IMR-90 (cell line): ENCODE results near the gene CENPU. TPM values are rescaled to one million over a fixed set of nuclear protein-coding genes. Genes with fewer than 3 reads are reported as not detected.
A peak's percentile ranks its signal among the peaks of the same experiment; 100 is the strongest.

Experiments
- ATAC-seq: fragments of 200-7000 bp; cut with Tn5 transposase; 2 replicates; pipeline ENCODE4 v1.9.1; 2020; ENCODE audit warnings: low read depth, mild to moderate bottlenecking, moderate library complexity
- BruUV-seq: library from RNA; stranded (reverse); fragments of 400-500 nt; replicated peaks from 2 replicates; lab custom pipeline; 2021; lab: Mats Ljungman, UMichigan
- CTCF ChIA-PET: fragments of 300-600 bp; formaldehyde crosslinking; extraction: SDS; loops from one replicate; lab custom pipeline; 2021; ENCODE audit warnings: antibody characterized with exemption; lab: Yijun Ruan, JAX
- POLR2A ChIA-PET: fragments of 300-600 bp; sonication (Branson Sonifier 250); formaldehyde crosslinking; loops from one replicate; lab custom pipeline; 2022; ENCODE audit warnings: antibody characterized with exemption; ENCODE audit not compliant: unreplicated experiment; lab: Charles Lee
- DNase-seq: peaks from one replicate; pipeline ENCODE4 v3.0.0; 2013
- H2AFZ ChIP-seq: replicated peaks from 2 replicates; pipeline ENCODE3; 2013; ENCODE audit warnings: low read length, mild to moderate bottlenecking; ENCODE audit not compliant: poor library complexity
- H2AK5ac ChIP-seq: 2 replicates; pipeline ENCODE4 v1.6.1; 2013; ENCODE audit warnings: low read depth, low read length, inconsistent platforms
- H2AK9ac ChIP-seq: replicated peaks from 2 replicates; pipeline ENCODE3; 2013; ENCODE audit warnings: mild to moderate bottlenecking, low read depth, low read length, moderate library complexity; ENCODE audit not compliant: poor library complexity
- H2BK120ac ChIP-seq: 2 replicates; pipeline ENCODE4 v1.6.1; 2013; ENCODE audit warnings: low read depth, low read length, inconsistent platforms
- H2BK15ac ChIP-seq: 3 replicates; pipeline ENCODE4 v1.6.1; 2013; ENCODE audit warnings: low read depth, low read length, inconsistent platforms
- H2BK20ac ChIP-seq: 2 replicates; pipeline ENCODE4 v1.6.1; 2013; ENCODE audit warnings: low read depth, mild to moderate bottlenecking, inconsistent platforms, low read length, moderate library complexity
- H2BK5ac ChIP-seq: 2 replicates; pipeline ENCODE4 v1.6.1; 2013; ENCODE audit warnings: mild to moderate bottlenecking, low read depth, low read length, inconsistent platforms; ENCODE audit not compliant: poor library complexity, severe bottlenecking
- H3K14ac ChIP-seq: replicated peaks from 2 replicates; pipeline ENCODE4 v1.6.1; 2013; ENCODE audit warnings: low read depth, low read length, inconsistent platforms
- H3K18ac ChIP-seq: 2 replicates; pipeline ENCODE4 v1.6.1; 2013; ENCODE audit warnings: low read depth, low read length, control low read depth
- H3K23ac ChIP-seq: 2 replicates; pipeline ENCODE4 v1.6.1; 2013; ENCODE audit warnings: low read depth, low read length, inconsistent platforms
- H3K27ac ChIP-seq: 2 replicates; pipeline ENCODE4 v1.5.1; 2013; ENCODE audit warnings: mild to moderate bottlenecking, control low read depth, low read length; ENCODE audit not compliant: insufficient read depth
- H3K27me3 ChIP-seq: 2 replicates; pipeline ENCODE4 v1.6.1; 2013; ENCODE audit warnings: low read length; ENCODE audit not compliant: control insufficient read depth, insufficient read depth
- H3K36me3 ChIP-seq: 2 replicates; pipeline ENCODE4 v1.6.1; 2013; ENCODE audit warnings: low read length, mixed read lengths; ENCODE audit not compliant: control insufficient read depth, insufficient read depth
- H3K4ac ChIP-seq: 2 replicates; pipeline ENCODE4 v1.6.1; 2013; ENCODE audit warnings: low read depth, low read length, inconsistent platforms
- H3K4me1 ChIP-seq: 2 replicates; pipeline ENCODE4 v1.6.1; 2013; ENCODE audit warnings: low read length, mixed read lengths; ENCODE audit not compliant: control insufficient read depth, insufficient read depth
- H3K4me2 ChIP-seq: 2 replicates; pipeline ENCODE4 v1.6.1; 2013; ENCODE audit warnings: low read depth, mild to moderate bottlenecking, control low read depth, low read length, moderate library complexity
- H3K4me3 ChIP-seq: 2 replicates; pipeline ENCODE4 v1.5.1; 2013; ENCODE audit warnings: low read depth, mild to moderate bottlenecking, control low read depth, low read length, moderate library complexity; ENCODE audit not compliant: insufficient read depth
- H3K56ac ChIP-seq: 2 replicates; pipeline ENCODE4 v1.6.1; 2013; ENCODE audit warnings: low read length, inconsistent platforms; ENCODE audit not compliant: insufficient read depth; ENCODE audit errors: extremely low read depth
- H3K79me1 ChIP-seq, 2 experiments: 2 replicates each; pipeline ENCODE4 v1.6.1; 2013; ENCODE audit warnings: low read length in 2 of 2, inconsistent platforms in 1 of 2, low read depth in 1 of 2
- H3K9ac ChIP-seq: 2 replicates; pipeline ENCODE4 v1.6.1; 2013; ENCODE audit warnings: low read depth, low read length, control low read depth
- H3K9me1 ChIP-seq: 2 replicates; pipeline ENCODE4 v1.6.1; 2013; ENCODE audit warnings: low read length, inconsistent platforms; ENCODE audit not compliant: insufficient read depth
- H3K9me3 ChIP-seq: 2 replicates; pipeline ENCODE4 v1.6.1; 2013; ENCODE audit warnings: low read length; ENCODE audit not compliant: control insufficient read depth, insufficient read depth
- H4K20me1 ChIP-seq: 2 replicates; pipeline ENCODE4 v1.6.1; 2013; ENCODE audit warnings: low read length, inconsistent platforms; ENCODE audit not compliant: insufficient read depth
- H4K5ac ChIP-seq: 2 replicates; pipeline ENCODE4 v1.6.1; 2013; ENCODE audit warnings: mild to moderate bottlenecking, low read depth, low read length, control low read depth
- H4K8ac ChIP-seq, 2 experiments: 2 replicates each; pipeline ENCODE4 v1.6.1; 2013; ENCODE audit warnings: low read depth in 2 of 2, low read length in 2 of 2, control low read depth in 1 of 2, inconsistent platforms in 1 of 2
- H4K91ac ChIP-seq: 2 replicates; pipeline ENCODE4 v1.6.1; 2013; ENCODE audit warnings: low read depth, low read length, inconsistent platforms; ENCODE audit not compliant: insufficient read depth
- CHD1 ChIP-seq: IDR thresholded peaks from 2 replicates; pipeline ENCODE4 v1.6.1; 2012; ENCODE audit warnings: low read depth, low read length, improper control_type of control experiment
- NFE2L2 ChIP-seq: fragments of 150-350 bp; IDR thresholded peaks from 2 replicates; pipeline ENCODE4 v1.6.1; 2016; ENCODE audit warnings: low read depth, mild to moderate bottlenecking, low read length
- POLR2A ChIP-seq: IDR thresholded peaks from 2 replicates; pipeline ENCODE4 v1.6.1; 2012; ENCODE audit warnings: mild to moderate bottlenecking, low read depth, low read length
- RCOR1 ChIP-seq: IDR thresholded peaks from 2 replicates; pipeline ENCODE4 v1.6.1; 2012; ENCODE audit warnings: mild to moderate bottlenecking, low read length, improper control_type of control experiment; ENCODE audit not compliant: insufficient replicate concordance
- SMC3 ChIP-seq: fragments of 150-350 bp; IDR thresholded peaks from 2 replicates; pipeline ENCODE4 v1.6.1; 2016; ENCODE audit warnings: low read depth, mild to moderate bottlenecking, antibody characterized with exemption, low read length, moderate library complexity
- WGBS, 2 experiments: methylation state at CpG; one replicate each; pipeline versions ENCODE4 v1.1.5 to v1.1.7; 2013; ENCODE audit warnings: missing lambda C conversion rate in 2 of 2; ENCODE audit not compliant: insufficient read length in 1 of 2; ENCODE audit errors: extremely low coverage in 2 of 2; 5-methylcytosine and 5-hydroxymethylcytosine counted together
- dilution Hi-C: fragments of 300-500 bp; cut with HindIII; formaldehyde crosslinking; loops from one replicate; pipeline ENCODE4 v1.14.3; 2018; ENCODE audit warnings: low sequenced_read_pairs; ENCODE audit not compliant: unreplicated experiment
- in situ Hi-C: fragments of 300-500 bp; cut with MboI; formaldehyde crosslinking; loops from 3 replicates; pipeline ENCODE4 v1.14.3; 2019; ENCODE audit warnings: low sequenced_read_pairs, inconsistent platforms, mixed read lengths
- intact Hi-C: fragments of 100-400 bp; cut with micrococcal nuclease; formaldehyde crosslinking; loops from 2 replicates; pipeline ENCODE4 v1.10.0; 2022
- polyA plus RNA-seq, 3 experiments: library from polyadenylated mRNA; depleted of rRNA; stranded (reverse); fragments of >200 nt; gene quantifications; 2 replicates each; pipeline ENCODE4 v1.2.3, GENCODE V29; 2012; ENCODE audit warnings: low replicate concordance in 1 of 3
- total RNA-seq: library from RNA; depleted of rRNA; stranded (reverse); fragments of >200 nt; gene quantifications from 2 replicates; pipeline ENCODE4 v1.2.3, GENCODE V29; 2012

The CENPU gene
- total and polyA plus RNA-seq, 2 of the 4 experiments (the other 2 are of a cell fraction): 13.6 to 14.6 TPM

DNA sequence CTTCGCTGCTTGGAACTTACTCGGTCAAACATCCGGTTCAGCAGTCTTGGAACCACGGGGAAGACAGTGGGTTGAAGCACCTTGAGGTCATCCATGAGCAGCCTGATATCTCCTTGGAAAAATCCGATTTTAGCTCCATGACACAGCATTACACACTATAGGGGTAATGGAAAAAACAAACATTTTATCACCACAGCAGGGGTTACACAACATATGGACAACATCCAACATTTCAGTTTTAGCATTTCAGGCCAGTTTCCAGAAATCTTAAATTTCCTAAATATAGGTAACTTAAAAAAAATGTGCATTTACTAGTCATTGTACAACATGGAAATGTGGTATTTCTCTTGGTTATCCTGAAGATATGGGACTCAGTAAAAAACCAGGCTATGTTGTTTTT is 34.4 kb upstream of the CENPU start:
- Histone ChIP-seq H3K23ac (no peak overlapping the region), H3K36me3 (peaks cover 14% of the 10 kb centered on the region), H3K4me1 (peaks cover 3% of the 10 kb centered on the region), H4K5ac (no peak overlapping the region), H3K4ac (no peak overlapping the region), H3K27ac (no peak overlapping the region), H3K9ac (no peak overlapping the region), H3K9me1 (no peaks in the 10 kb centered on the region), H2BK15ac (no peak overlapping the region), H3K27me3 (no peaks in the 10 kb centered on the region), H3K4me2 (no peak overlapping the region), H3K18ac (no peak overlapping the region), H2AFZ (no peak overlapping the region), H2BK20ac (no peak overlapping the region), H3K4me3 (no peak overlapping the region), H3K9me3 (no peaks in the 10 kb centered on the region), H4K8ac (no peak overlapping the region), H2AK9ac (no peak overlapping the region), H3K79me1 (no peaks in the 10 kb centered on the region), H2AK5ac (no peak overlapping the region), H2BK120ac (no peak overlapping the region), H4K91ac (no peak overlapping the region), H4K20me1 (no peaks in the 10 kb centered on the region), H3K14ac (no peak overlapping the region), H3K56ac (no peak overlapping the region), H2BK5ac (no peak overlapping the region)
- BruUV-seq: no TSS peak
- TF ChIP-seq CHD1 (no peak), NFE2L2 (peak; percentile 24; the same call in 1 of the 2 replicates), RCOR1 (no peak), SMC3 (no peak), POLR2A (no peak)
- DNase-seq: no peak
- ChIA-PET POLR2A (no interaction called here), CTCF (no interaction called here)
- dilution Hi-C loops: no loop called here
- in situ Hi-C loops: no loop called here
- no peak for ATAC-seq
- intact Hi-C loops: no loop called here
- WGBS, 2 experiments: no CpG with 5 or more reads among the region's 5 CpGs
